ENCODE data around the gene LRRC8E. TPM values are rescaled to one million over a fixed set of nuclear protein-coding genes. Genes with fewer than 3 reads are reported as not detected.
A peak's percentile ranks its signal among the peaks of the same experiment; 100 is the strongest.

The LRRC8E gene
- total RNA-seq, 1 experiment from 2014 or later = 10.3 TPM

DNA sequence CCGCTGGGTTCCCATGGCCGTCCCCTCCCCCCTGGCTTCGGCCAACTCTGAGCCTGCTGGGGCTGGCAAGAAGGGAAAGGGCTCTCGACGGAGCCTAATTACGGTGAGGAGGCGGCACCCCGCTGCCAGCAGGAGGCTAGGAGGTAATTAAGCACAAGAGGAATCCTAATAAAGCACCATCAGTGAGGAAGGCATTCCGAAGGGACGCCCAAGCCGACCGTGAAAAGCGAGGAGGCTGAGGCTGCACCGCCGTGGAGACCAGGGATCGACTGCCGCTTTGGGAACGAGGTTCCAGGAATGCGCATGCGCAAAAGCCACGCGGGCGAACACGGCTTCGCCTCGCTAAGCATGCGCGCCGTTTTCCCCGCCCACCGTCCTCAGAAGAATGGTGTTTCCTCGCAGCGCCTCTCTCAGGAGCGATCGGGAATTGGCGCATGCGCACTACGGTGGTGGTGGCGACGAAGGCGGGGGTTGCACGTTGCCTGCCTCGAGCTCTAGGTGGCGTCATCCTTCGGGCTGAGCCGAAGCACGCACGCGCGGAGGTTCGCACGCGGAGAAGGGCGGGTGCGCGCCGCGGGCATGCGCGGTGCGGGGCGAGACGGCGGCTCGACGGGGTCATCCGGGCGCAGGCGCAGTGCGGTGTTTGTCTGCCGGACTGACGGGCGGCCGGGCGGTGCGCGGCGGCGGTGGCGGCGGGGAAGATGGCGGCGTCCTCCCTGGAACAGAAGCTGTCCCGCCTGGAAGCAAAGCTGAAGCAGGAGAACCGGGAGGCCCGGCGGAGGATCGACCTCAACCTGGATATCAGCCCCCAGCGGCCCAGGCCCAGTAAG, 15.1 kb downstream of the LRRC8E start, which contains the start of gene MAP2K7:
Gene MAP2K7 (plus strand): TSS at position 634 of the 830 bp plus-strand sequence. CDS start 68 bp downstream, at position 702.
- H3K4me1 Mint-ChIP-seq (ENCODE audit: insufficient read depth, unreplicated experiment) = peaks cover 32% of the 10 kb centered on the region
- TF ChIP-seq, protein P1, sequence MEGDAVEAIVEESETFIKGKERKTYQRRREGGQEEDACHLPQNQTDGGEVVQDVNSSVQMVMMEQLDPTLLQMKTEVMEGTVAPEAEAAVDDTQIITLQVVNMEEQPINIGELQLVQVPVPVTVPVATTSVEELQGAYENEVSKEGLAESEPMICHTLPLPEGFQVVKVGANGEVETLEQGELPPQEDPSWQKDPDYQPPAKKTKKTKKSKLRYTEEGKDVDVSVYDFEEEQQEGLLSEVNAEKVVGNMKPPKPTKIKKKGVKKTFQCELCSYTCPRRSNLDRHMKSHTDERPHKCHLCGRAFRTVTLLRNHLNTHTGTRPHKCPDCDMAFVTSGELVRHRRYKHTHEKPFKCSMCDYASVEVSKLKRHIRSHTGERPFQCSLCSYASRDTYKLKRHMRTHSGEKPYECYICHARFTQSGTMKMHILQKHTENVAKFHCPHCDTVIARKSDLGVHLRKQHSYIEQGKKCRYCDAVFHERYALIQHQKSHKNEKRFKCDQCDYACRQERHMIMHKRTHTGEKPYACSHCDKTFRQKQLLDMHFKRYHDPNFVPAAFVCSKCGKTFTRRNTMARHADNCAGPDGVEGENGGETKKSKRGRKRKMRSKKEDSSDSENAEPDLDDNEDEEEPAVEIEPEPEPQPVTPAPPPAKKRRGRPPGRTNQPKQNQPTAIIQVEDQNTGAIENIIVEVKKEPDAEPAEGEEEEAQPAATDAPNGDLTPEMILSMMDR (IDR thresholded peaks at IDR 0.05; ENCODE audit: unreplicated experiment) = peak; percentile 42
- no peaks in the 10 kb centered on the region for H3K27me3 Mint-ChIP-seq (ENCODE audit: insufficient read depth, unreplicated experiment)
- ChIA-PET CTCF (interaction anchor here (0.7 to 1.2 kb wide), 10 partner anchors 10 to 98 kb away, joined by 3 to 12 read pairs (median 4); no protein-coding TSS in a partner anchor), POLR2A (interaction anchor here (0.6 to 8.7 kb wide), 25 partner anchors 8 to 284 kb away, joined by 3 to 91 read pairs (median 4); partner anchors contain the start of genes EVI5L, LRRC8E, PET100 and SNAPC2)
- peak within 1 kb of the TSS; percentile 98 for H3K27ac Mint-ChIP-seq (ENCODE audit: low read depth, unreplicated experiment)
- no peaks in the 10 kb centered on the region for H3K9me3 Mint-ChIP-seq (ENCODE audit: unreplicated experiment)
- peaks cover 28% of the 10 kb centered on the region for H3K36me3 Mint-ChIP-seq (ENCODE audit: insufficient read depth, unreplicated experiment)
- DNase-seq (ENCODE audit: unreplicated experiment) = peak; percentile 100
- BruUV-seq (replicated peaks) = no TSS peak
- H3K4me3 Mint-ChIP-seq (ENCODE audit: unreplicated experiment) = peak within 1 kb of the TSS; percentile 97
- intact Hi-C loops (cut with micrococcal nuclease) = loop anchor here (1.0 to 5.0 kb wide), 2 partner anchors 34 to 51 kb away; no protein-coding TSS in a partner anchor

DNA sequence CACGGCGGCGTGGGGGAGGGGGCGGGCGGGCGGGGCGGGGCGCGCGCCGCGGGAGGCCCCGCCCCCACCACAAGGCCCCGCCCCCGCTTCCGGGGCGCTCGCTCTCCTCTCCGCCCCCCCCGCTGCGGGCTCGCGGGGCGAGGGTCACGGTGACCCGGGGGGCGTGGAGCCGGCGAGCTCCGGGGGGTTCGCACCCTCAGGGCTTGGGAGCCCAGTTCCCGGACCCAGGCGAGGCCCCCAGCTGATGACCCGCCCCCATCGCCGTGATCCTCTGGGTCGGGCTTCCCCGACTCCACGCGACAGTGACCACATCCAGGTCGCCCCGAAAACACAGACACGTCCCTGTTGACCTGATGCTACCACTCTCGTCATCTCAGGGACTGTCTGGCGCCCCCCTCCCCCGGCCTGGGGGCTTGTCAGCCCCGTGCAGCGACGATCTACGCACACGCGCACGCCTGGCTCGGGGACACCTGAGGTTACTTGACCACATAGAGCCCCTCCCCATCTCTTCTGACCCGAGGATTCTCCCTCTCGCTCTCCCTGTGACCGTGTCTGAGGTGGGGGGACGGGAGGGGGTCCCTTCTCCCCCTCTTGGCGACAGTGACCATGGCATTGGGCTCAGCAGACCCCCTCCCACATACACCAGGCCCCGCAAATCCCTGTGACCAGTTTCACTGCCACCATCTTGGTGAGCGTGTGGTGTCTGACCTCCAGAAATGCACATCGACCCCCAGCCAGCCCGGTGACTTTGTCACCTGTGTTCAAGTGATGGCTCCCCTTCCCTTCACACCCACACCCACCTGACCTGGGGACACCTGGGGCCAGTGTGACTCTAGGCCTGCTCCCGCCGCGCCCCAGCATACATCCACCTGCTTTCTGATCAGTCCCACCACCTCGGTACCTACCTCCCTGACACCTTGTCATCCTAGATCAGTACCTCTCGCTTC, 16.0 kb downstream of the LRRC8E start:
- H3K4me1 Mint-ChIP-seq (ENCODE audit: insufficient read depth, unreplicated experiment) = peaks cover 32% of the 10 kb centered on the region
- TF ChIP-seq, protein P1 (IDR thresholded peaks at IDR 0.05; ENCODE audit: unreplicated experiment) = no peak
- intact Hi-C loops (cut with micrococcal nuclease) = loop anchor here (5.0 kb wide), 1 partner anchor 52 kb away; no protein-coding TSS in a partner anchor
- H3K36me3 Mint-ChIP-seq (ENCODE audit: insufficient read depth, unreplicated experiment) = peaks cover 28% of the 10 kb centered on the region
- no TSS peak for BruUV-seq (replicated peaks)
- H3K27ac Mint-ChIP-seq (ENCODE audit: low read depth, unreplicated experiment) = peak overlapping the region; percentile 98
- peak; percentile 29 for DNase-seq (ENCODE audit: unreplicated experiment)
- peak overlapping the region; percentile 97 for H3K4me3 Mint-ChIP-seq (ENCODE audit: unreplicated experiment)
- CTCF ChIA-PET = interaction anchor here (0.7 to 1.2 kb wide), 9 partner anchors 11 to 97 kb away, joined by 3 to 12 read pairs (median 4); no protein-coding TSS in a partner anchor
- POLR2A ChIA-PET = interaction anchor here (0.9 to 8.7 kb wide), 20 partner anchors 7 to 285 kb away, joined by 3 to 91 read pairs (median 4); partner anchors contain the start of genes EVI5L, LRRC8E, SNAPC2 and TGFBR3L
- no peaks in the 10 kb centered on the region for H3K27me3 Mint-ChIP-seq (ENCODE audit: insufficient read depth, unreplicated experiment)
- no peaks in the 10 kb centered on the region for H3K9me3 Mint-ChIP-seq (ENCODE audit: unreplicated experiment)

DNA sequence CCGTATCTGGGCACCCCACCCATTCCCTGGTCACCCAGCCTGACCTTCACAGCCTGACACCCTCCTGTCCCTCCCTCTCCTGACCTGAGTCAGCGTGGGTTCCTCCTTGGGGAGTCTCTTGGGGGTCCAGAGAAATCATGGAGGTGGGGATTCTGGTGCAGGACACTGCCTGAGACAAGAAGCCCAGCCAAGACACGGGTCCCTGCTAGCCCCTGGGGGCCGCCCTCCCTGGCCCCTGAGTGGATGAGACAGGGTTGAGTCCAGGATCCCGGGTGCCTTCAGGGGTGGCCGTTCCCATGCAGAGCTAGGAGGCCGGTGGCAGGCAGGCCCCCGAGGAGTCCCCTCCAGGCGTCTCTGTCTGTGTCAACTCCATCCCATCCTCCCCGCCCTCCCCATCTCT, 17.0 kb downstream of the LRRC8E start:
- BruUV-seq (replicated peaks) = no TSS peak
- H3K4me1 Mint-ChIP-seq (ENCODE audit: insufficient read depth, unreplicated experiment) = peaks cover 32% of the 10 kb centered on the region
- intact Hi-C loops (cut with micrococcal nuclease) = no loop called here
- H3K36me3 Mint-ChIP-seq (ENCODE audit: insufficient read depth, unreplicated experiment) = peaks cover 23% of the 10 kb centered on the region
- POLR2A ChIA-PET = no interaction called here
- H3K27me3 Mint-ChIP-seq (ENCODE audit: insufficient read depth, unreplicated experiment) = no peaks in the 10 kb centered on the region
- TF ChIP-seq, protein P1 (IDR thresholded peaks at IDR 0.05; ENCODE audit: unreplicated experiment) = no peak
- H3K9me3 Mint-ChIP-seq (ENCODE audit: unreplicated experiment) = no peaks in the 10 kb centered on the region
- H3K27ac Mint-ChIP-seq (ENCODE audit: low read depth, unreplicated experiment) = peak overlapping the region; percentile 98
- peak overlapping the region; percentile 97 for H3K4me3 Mint-ChIP-seq (ENCODE audit: unreplicated experiment)
- CTCF ChIA-PET = interaction anchor here (0.6 to 1.1 kb wide), 2 partner anchors 12 to 57 kb away, joined by 3 to 6 read pairs; no protein-coding TSS in a partner anchor
- no peak for DNase-seq (ENCODE audit: unreplicated experiment)

All from MCF 10A (cell line).